Measurements from ENCODE around the gene OXLD1. TPM values are rescaled to one million over a fixed set of nuclear protein-coding genes. Genes with fewer than 3 reads are reported as not detected.
"Not testable (repeated sequence)": the region's sequence is repeated elsewhere in the genome, so short reads cannot be mapped to it uniquely, and the experiment has no call there.

OXLD1 gene
- polyA plus RNA-seq, 1 donor: 20.9 TPM

DNA sequence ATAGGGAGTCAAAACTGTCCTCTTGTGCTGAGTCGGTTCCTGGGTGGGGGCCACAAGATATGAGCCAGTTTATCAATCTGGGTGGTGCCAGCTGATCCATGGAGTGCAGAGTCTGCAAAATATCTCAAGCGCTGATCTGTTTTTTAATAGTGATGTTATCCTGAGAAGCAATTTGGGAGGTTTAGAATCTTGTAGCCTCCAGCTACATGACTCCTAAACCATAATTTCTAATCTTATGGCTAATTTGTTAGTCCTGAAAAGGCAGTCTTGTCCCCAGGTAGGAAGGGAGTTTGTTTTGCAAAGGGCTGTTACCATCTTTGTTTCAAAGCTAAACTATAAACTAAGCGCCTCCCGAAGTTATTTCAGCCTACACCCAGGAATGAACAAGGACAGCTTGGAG is 27.7 kb downstream of the OXLD1 start:
- DNase-seq: no peak
- Histone ChIP-seq H3K27me3 (ENCODE audit: control insufficient read depth, insufficient read depth, low read length) (no peaks in the 10 kb centered on the region), H3K36me3 (ENCODE audit: control insufficient read depth, insufficient read depth, low read length) (no peaks in the 10 kb centered on the region), H3K4me1 (ENCODE audit: control insufficient read depth, insufficient read depth, low read length) (peaks cover 5% of the 10 kb centered on the region), H3K27ac (ENCODE audit: low read length) (no peak overlapping the region), H3K9me3 (ENCODE audit: control insufficient read depth, low read depth, low read length) (no peaks in the 10 kb centered on the region), H3K4me3 (ENCODE audit: low read length) (no peak overlapping the region)
- WGBS (ENCODE audit: insufficient coverage, low lambda C conversion rate): no CpG with 5 or more reads among the region's 4 CpGs

DNA sequence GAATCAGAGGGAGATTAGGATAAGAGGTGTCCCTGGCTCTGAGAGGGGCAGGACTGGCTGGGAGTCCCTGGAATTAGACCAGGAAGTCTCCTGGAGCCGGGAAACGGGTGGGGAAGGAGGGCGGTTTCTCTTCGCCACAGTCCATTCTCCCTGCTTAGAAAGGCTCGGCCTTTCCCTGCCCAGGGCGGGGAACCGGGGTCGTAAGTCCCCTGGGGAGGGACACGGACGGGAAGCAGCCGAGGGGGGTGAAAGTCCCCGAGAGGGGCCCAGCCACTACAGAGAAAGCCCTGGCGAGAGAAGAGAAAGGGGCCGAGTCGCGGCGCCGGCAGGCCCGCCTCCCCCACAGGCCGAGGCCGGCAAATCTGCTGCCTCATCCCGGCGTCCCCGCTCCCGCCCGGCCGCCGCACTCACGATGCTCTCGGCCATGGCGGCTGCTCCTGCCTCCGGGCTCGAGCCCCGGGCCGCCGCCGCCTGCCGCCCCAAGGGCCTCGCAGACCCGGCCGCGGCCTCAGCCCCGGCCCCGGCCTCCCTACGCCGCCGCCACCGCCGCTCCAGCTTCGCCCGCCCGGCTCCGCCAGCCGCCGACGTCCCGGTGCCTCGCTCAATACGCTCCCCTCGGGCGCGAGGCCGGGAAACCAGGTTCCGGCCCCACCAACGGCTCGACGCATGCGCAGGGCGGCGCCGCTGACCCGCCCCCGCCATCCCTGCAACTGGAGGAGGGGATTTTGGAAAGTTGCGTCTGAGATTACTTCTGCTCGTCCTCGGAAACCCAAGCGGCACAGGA is 29.7 kb downstream of the OXLD1 start, which contains the start of the genes NPLOC4 and TSPAN10:
Gene NPLOC4, minus strand, starts transcription at position 608 of the 784 bp plus-strand sequence. Its CDS starts 182 bp downstream, at position 426.
Gene TSPAN10, plus strand, starts transcription at position 692 of the 784 bp plus-strand sequence. CDS start 5,217 bp downstream, outside the sequence.
- H3K4me1 ChIP-seq (ENCODE audit: control insufficient read depth, insufficient read depth, low read length): peaks cover 5% of the 10 kb centered on the region
- DNase-seq: peak; percentile 67 to 89
- H3K36me3 ChIP-seq (ENCODE audit: control insufficient read depth, insufficient read depth, low read length): no peaks in the 10 kb centered on the region
- WGBS (ENCODE audit: insufficient coverage, low lambda C conversion rate): 0% methylated on average over 1 of the region's 77 CpGs
- no peaks in the 10 kb centered on the region for H3K27me3 ChIP-seq (ENCODE audit: control insufficient read depth, insufficient read depth, low read length)
- peak within 1 kb of the TSS; percentile 72 for H3K4me3 ChIP-seq (ENCODE audit: low read length)
- peak within 1 kb of the TSS; percentile 72 for H3K27ac ChIP-seq (ENCODE audit: low read length)
- no peaks in the 10 kb centered on the region for H3K9me3 ChIP-seq (ENCODE audit: control insufficient read depth, low read depth, low read length)

DNA sequence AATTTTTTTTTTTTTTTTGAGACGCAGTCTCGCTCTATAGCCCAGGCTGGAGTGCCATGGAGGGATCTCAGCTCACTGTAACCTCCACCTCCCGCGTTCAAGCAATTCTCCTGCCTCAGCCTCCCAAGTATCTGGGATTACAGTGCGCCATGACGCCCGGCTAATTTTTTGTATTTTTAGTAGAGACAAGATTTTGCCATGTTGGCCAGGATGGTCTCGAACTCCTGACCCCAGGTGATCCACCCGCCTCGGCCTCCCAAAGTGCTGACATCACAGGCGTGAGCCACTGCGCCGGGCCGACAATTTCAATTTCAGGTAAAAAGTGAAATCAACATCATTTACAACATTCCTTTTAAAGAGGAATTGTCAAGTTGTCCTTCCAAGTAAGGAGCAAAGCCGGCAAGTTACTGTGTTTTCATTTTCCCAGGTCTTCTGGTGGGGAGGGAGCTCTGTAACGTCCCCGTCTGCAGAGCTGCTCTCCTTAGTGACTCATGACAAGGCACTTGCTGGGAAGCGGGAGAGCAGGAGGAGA is 30.4 kb downstream of the OXLD1 start:
- DNase-seq: no peak
- peaks cover 5% of the 10 kb centered on the region for H3K4me1 ChIP-seq (ENCODE audit: control insufficient read depth, insufficient read depth, low read length)
- no peaks in the 10 kb centered on the region for H3K36me3 ChIP-seq (ENCODE audit: control insufficient read depth, insufficient read depth, low read length)
- no peaks in the 10 kb centered on the region for H3K9me3 ChIP-seq (ENCODE audit: control insufficient read depth, low read depth, low read length)
- no peaks in the 10 kb centered on the region for H3K27me3 ChIP-seq (ENCODE audit: control insufficient read depth, insufficient read depth, low read length)
- peak overlapping the region; percentile 72 for H3K4me3 ChIP-seq (ENCODE audit: low read length)
- no CpG with 5 or more reads among the region's 18 CpGs for WGBS (ENCODE audit: insufficient coverage, low lambda C conversion rate)
- H3K27ac ChIP-seq (ENCODE audit: low read length): peak overlapping the region; percentile 72

DNA sequence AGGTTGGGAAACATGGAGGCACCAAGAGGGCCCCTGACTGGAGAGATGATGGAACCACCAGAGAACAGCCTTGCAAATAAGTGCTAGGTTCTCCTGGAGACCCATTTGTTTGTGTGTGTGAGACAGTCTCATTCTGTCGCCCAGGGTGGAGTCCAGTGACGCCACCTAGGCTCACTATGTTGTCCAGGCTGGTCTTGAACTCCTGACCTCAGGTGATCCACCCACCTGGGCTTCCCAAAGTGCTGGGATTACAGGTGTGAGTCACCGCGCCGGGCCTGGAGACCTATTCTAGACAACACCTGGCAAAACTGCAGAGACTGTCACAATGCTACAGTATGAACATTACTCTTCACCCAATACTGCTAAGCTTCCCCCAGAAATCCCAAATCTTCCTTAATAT is 31.0 kb downstream of the OXLD1 start:
- no peak for DNase-seq
- no CpG with 5 or more reads among the region's 5 CpGs for WGBS (ENCODE audit: insufficient coverage, low lambda C conversion rate)
- Histone ChIP-seq H3K4me3 (ENCODE audit: low read length) (no peak overlapping the region), H3K36me3 (ENCODE audit: control insufficient read depth, insufficient read depth, low read length) (no peaks in the 10 kb centered on the region), H3K27me3 (ENCODE audit: control insufficient read depth, insufficient read depth, low read length) (no peaks in the 10 kb centered on the region), H3K9me3 (ENCODE audit: control insufficient read depth, low read depth, low read length) (no peaks in the 10 kb centered on the region), H3K4me1 (ENCODE audit: control insufficient read depth, insufficient read depth, low read length) (peaks cover 5% of the 10 kb centered on the region), H3K27ac (ENCODE audit: low read length) (no peak overlapping the region)

DNA sequence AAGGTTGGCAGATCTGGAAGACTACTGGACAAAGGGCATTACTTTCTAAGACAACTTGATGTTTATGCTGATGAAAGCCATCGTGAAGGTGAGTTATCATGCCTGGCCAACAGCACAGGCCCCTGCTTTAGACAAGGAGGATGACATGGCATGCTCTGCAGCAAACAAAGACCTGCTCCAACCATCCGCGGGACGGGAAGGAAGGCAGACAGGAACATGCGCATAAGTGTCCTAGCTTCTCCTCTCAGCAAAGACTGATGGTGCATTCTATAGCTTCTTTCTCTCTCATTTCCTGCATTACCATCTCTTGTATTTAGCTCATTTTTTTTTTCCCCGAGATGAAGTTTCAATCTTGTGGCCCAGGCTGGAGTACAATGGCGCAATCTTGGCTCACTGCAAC is 34.9 kb downstream of the OXLD1 start:
- H3K9me3 ChIP-seq (ENCODE audit: control insufficient read depth, low read depth, low read length): no peaks in the 10 kb centered on the region
- H3K27ac ChIP-seq (ENCODE audit: low read length): no peak overlapping the region
- H3K4me1 ChIP-seq (ENCODE audit: control insufficient read depth, insufficient read depth, low read length): peaks cover 5% of the 10 kb centered on the region
- no peaks in the 10 kb centered on the region for H3K27me3 ChIP-seq (ENCODE audit: control insufficient read depth, insufficient read depth, low read length)
- WGBS (ENCODE audit: insufficient coverage, low lambda C conversion rate): no CpG with 5 or more reads among the region's 7 CpGs
- no peak overlapping the region for H3K4me3 ChIP-seq (ENCODE audit: low read length)
- no peak for DNase-seq
- peaks cover 20% of the 10 kb centered on the region for H3K36me3 ChIP-seq (ENCODE audit: control insufficient read depth, insufficient read depth, low read length)

DNA sequence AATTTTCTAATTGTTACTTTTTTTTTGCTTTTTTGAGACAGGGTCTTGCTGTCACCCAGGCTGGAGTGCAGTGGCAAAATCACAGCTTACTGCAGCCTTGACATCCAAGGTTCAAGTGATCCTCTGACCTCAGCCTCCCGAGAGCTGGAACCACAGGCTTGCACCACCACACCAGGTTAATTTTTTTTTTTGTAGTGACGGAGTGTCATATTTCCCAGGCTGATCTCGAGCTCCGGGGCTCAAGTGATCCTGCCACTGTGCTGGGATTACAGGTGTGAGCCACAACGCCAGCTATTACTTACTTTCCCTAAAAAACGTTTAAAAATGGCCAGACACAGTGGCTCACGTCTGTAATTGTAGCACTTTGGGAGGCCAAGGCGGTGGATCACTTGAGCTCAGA is 36.1 kb downstream of the OXLD1 start:
- Histone ChIP-seq H3K27ac (ENCODE audit: low read length) (no peak overlapping the region), H3K36me3 (ENCODE audit: control insufficient read depth, insufficient read depth, low read length) (peaks cover 32% of the 10 kb centered on the region), H3K9me3 (ENCODE audit: control insufficient read depth, low read depth, low read length) (peaks cover 5% of the 10 kb centered on the region), H3K4me1 (ENCODE audit: control insufficient read depth, insufficient read depth, low read length) (peaks cover 1% of the 10 kb centered on the region), H3K27me3 (ENCODE audit: control insufficient read depth, insufficient read depth, low read length) (no peaks in the 10 kb centered on the region), H3K4me3 (ENCODE audit: low read length) (no peak overlapping the region)
- DNase-seq: no peak
- no CpG with 5 or more reads among the region's 8 CpGs for WGBS (ENCODE audit: insufficient coverage, low lambda C conversion rate)

DNA sequence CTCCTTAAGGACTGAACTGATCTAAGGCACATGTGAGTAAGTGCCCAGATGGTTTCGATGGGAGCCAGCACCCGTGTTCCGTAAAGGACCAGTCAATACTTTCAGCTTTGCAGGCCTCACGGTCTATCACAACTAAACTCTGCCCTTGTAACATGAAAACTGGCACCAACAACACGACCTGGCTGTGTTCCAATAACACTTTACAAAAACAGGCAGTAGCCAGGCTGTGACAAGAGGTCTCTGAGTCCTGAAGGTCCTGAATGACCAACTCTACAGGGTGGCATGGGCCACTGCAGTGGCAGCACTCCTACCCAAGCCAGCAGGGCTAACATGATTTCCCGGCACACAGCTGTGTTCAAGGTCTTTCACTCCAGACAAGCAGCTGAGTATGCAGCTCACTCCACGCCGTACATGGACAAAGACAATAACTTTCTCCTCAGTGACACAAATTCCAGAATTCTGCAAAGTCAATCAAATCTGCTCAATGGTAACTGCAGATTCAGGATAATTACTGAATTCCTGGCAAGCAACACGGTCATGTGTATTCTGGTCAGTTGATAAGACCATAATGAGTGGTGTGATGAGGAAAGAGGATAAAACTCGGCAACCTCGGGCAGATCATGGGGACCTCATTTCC is 44.8 kb downstream of the OXLD1 start:
- Histone ChIP-seq H3K27ac (ENCODE audit: low read length) (no peak overlapping the region), H3K9me3 (ENCODE audit: control insufficient read depth, low read depth, low read length) (peaks cover 23% of the 10 kb centered on the region), H3K4me3 (ENCODE audit: low read length) (no peak overlapping the region), H3K27me3 (ENCODE audit: control insufficient read depth, insufficient read depth, low read length) (no peaks in the 10 kb centered on the region), H3K36me3 (ENCODE audit: control insufficient read depth, insufficient read depth, low read length) (peaks cover 71% of the 10 kb centered on the region), H3K4me1 (ENCODE audit: control insufficient read depth, insufficient read depth, low read length) (no peaks in the 10 kb centered on the region)
- 88% methylated on average over 1 of the region's 11 CpGs for WGBS (ENCODE audit: insufficient coverage, low lambda C conversion rate)
- no peak for DNase-seq

DNA sequence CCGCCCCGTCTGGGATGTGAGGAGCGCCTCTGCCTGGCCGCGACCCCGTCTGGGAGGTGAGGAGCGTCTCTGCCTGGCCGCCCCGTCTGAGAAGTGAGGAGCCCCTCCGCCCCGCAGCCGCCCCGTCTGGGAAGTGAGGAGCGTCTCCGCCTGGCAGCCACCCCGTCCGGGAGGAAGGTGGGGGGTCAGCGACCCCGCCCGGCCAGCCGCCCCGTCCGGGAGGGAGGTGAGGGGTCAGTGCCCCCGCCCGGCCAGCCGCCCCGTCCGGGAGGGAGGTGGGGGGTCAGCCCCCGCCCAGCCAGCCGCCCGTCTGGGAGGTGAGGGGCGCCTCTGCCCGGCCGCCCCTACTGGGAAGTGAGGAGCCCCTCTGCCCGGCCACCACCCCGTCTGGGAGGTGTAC is 48.1 kb downstream of the OXLD1 start:
- H3K27me3 ChIP-seq (ENCODE audit: control insufficient read depth, insufficient read depth, low read length); H3K27ac ChIP-seq (ENCODE audit: low read length); H3K4me3 ChIP-seq (ENCODE audit: low read length); H3K4me1 ChIP-seq (ENCODE audit: control insufficient read depth, insufficient read depth, low read length); H3K9me3 ChIP-seq (ENCODE audit: control insufficient read depth, low read depth, low read length); DNase-seq: not testable (repeated sequence)
- H3K36me3 ChIP-seq (ENCODE audit: control insufficient read depth, insufficient read depth, low read length): peaks cover 57% of the 10 kb centered on the region
- WGBS (ENCODE audit: insufficient coverage, low lambda C conversion rate): no CpG with 5 or more reads among the region's 36 CpGs

DNA sequence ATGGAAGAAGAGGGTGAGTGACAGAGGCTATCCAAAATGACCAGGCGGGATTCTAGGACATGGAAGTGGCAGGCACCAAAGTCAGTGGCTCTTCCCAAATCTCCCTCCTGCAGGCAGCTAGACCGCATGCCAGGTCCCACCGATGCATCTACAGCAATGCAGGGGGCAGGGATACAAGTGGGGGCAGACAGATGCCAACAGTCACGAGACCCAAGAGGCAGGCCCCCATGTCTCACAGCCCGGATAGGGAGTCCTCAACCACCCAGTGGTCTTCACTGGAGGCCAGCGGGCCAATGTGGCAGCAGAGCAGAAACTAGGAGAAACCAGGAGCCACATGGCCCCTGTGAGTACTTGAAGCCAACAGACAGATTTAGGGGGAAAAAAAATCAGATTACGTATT is 49.5 kb downstream of the OXLD1 start:
- DNase-seq: no peak
- peaks cover 59% of the 10 kb centered on the region for H3K36me3 ChIP-seq (ENCODE audit: control insufficient read depth, insufficient read depth, low read length)
- H3K4me3 ChIP-seq (ENCODE audit: low read length): no peak overlapping the region
- H3K27me3 ChIP-seq (ENCODE audit: control insufficient read depth, insufficient read depth, low read length): no peaks in the 10 kb centered on the region
- WGBS (ENCODE audit: insufficient coverage, low lambda C conversion rate): no CpG with 5 or more reads among the region's 7 CpGs
- no peak overlapping the region for H3K27ac ChIP-seq (ENCODE audit: low read length)
- peaks cover 9% of the 10 kb centered on the region for H3K9me3 ChIP-seq (ENCODE audit: control insufficient read depth, low read depth, low read length)
- H3K4me1 ChIP-seq (ENCODE audit: control insufficient read depth, insufficient read depth, low read length): no peaks in the 10 kb centered on the region

DNA sequence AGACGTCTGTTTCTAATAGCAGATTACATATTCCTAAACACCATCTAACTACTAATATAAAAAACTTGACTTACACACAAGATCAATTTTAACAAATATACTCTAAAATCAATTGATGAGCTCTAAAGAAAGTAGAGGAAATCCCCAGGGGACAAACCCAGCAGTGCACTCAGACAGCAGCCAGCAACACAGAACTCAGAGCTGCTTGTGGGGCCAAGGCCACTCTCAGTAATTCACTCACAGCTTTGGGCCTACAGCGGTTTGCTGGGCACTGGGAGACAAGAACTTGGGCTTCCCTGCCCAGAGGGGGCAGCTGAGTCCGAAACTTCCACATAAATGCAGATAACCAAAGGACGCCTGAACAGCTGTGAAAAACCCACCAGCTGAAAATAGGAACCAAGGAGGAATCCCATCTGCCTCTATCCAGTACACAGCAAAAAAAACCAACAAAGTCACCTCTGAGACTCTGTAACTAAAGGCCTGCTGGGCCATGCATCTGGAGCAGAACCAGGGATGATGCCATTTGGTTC is 50.9 kb downstream of the OXLD1 start:
- Histone ChIP-seq H3K36me3 (ENCODE audit: control insufficient read depth, insufficient read depth, low read length) (peaks cover 46% of the 10 kb centered on the region), H3K27ac (ENCODE audit: low read length) (no peak overlapping the region), H3K27me3 (ENCODE audit: control insufficient read depth, insufficient read depth, low read length) (no peaks in the 10 kb centered on the region), H3K4me1 (ENCODE audit: control insufficient read depth, insufficient read depth, low read length) (no peaks in the 10 kb centered on the region), H3K9me3 (ENCODE audit: control insufficient read depth, low read depth, low read length) (peaks cover 9% of the 10 kb centered on the region), H3K4me3 (ENCODE audit: low read length) (no peak overlapping the region)
- no peak for DNase-seq
- WGBS (ENCODE audit: insufficient coverage, low lambda C conversion rate): no CpG with 5 or more reads among the region's 4 CpGs
